Measurements from ENCODE around the gene FBXW7. TPM values are rescaled to one million over a fixed set of nuclear protein-coding genes. Genes with fewer than 3 reads are reported as not detected.

Gene FBXW7
- polyA plus RNA-seq, 1 of the 3 experiments (the other 2 are of a cell fraction), result 7.7 TPM

- no peaks in the 10 kb centered on the region for H3K9me3 ChIP-seq
- no peak overlapping the region for H3K27ac ChIP-seq (ENCODE audit: low read depth in 2 of 2, low read length in 1 of 2)
- ChIA-PET POLR2A (no interaction called here), CTCF (interaction anchor here (0.8 to 1.3 kb wide), 3 partner anchors 16 to 335 kb away, joined by 3 to 5 read pairs (median 4); no protein-coding TSS in a partner anchor)
- no peaks in the 10 kb centered on the region; a peak in 1 of 4 replicates for H3K4me1 ChIP-seq (ENCODE audit: control insufficient read depth in 1 of 2, insufficient read depth in 2 of 2, low read depth in 1 of 2, low read length in 1 of 2)
- H3K9ac ChIP-seq, result no peak overlapping the region
- WGBS (ENCODE audit: low lambda C conversion rate), result 98% methylated on average over 3 of the region's 3 CpGs
- H3F3A ChIP-seq (replicated peaks; ENCODE audit: insufficient read depth), result no peaks in the 10 kb centered on the region
- peaks cover 3% of the 10 kb centered on the region; the same call in 1 of the 2 replicates for H3K79me2 ChIP-seq (ENCODE audit: insufficient read depth)
- DNase-seq, result no peak
- no peak overlapping the region for H3K4me3 ChIP-seq (ENCODE audit: low read depth in 2 of 2, low read length in 1 of 2)
- no peak overlapping the region for H2AFZ ChIP-seq (ENCODE audit: low read depth)
- no peak overlapping the region for H3K4me2 ChIP-seq
- no peak for TF ChIP-seq RCOR1 (IDR thresholded peaks at IDR 0.05; ENCODE audit: low read length)
- no peak for TF ChIP-seq MAX (IDR thresholded peaks at IDR 0.05; ENCODE audit: low read depth)
- TF ChIP-seq MXI1 (IDR thresholded peaks at IDR 0.05; ENCODE audit: low read depth, low read length), result no peak
- TF ChIP-seq CTCF (IDR thresholded peaks at IDR 0.05), result no peak
- TF ChIP-seq PBX3 (IDR thresholded peaks at IDR 0.05), result no peak
- TF ChIP-seq EZH2phosphoT487 (IDR thresholded peaks at IDR 0.05; ENCODE audit: borderline replicate concordance, low read depth), result no peak
- TF ChIP-seq FOXM1 (IDR thresholded peaks at IDR 0.05; ENCODE audit: low read depth), result no peak
- no peak for TF ChIP-seq ZBTB33 (IDR thresholded peaks at IDR 0.05; ENCODE audit: borderline replicate concordance, low read depth)
- no peak for TF ChIP-seq REST (IDR thresholded peaks at IDR 0.05; ENCODE audit: low read depth, low read length)
- no peak for TF ChIP-seq YY1 (IDR thresholded peaks at IDR 0.05; ENCODE audit: low read depth)
- TF ChIP-seq RXRA (IDR thresholded peaks at IDR 0.05; ENCODE audit: borderline replicate concordance, low read depth), result no peak
- TF ChIP-seq USF2 (IDR thresholded peaks at IDR 0.05; ENCODE audit: borderline replicate concordance, low read depth, low read length), result no peak
- no peak for TF ChIP-seq JUND (IDR thresholded peaks at IDR 0.05)
- no peak for TF ChIP-seq ELF1 (IDR thresholded peaks at IDR 0.05)
- no peak for TF ChIP-seq USF1 (IDR thresholded peaks at IDR 0.05; ENCODE audit: borderline replicate concordance, low read depth)
- TF ChIP-seq SIN3A (IDR thresholded peaks at IDR 0.05; ENCODE audit: borderline replicate concordance, low read depth, low read length), result no peak
- no peak for TF ChIP-seq RFX5 (IDR thresholded peaks at IDR 0.05; ENCODE audit: low read length)
- no peak for TF ChIP-seq EP300 (IDR thresholded peaks at IDR 0.05; ENCODE audit: borderline replicate concordance in 1 of 2, low read depth in 1 of 2, low read length in 1 of 2)
- no peak for TF ChIP-seq TCF12 (IDR thresholded peaks at IDR 0.05)
- TF ChIP-seq NFIC (IDR thresholded peaks at IDR 0.05; ENCODE audit: borderline replicate concordance), result no peak
- no peaks in the 10 kb centered on the region for H3K27me3 ChIP-seq (ENCODE audit: insufficient read depth)
- H4K20me1 ChIP-seq (ENCODE audit: insufficient read depth), result 0 out of 2 replicates have a peak, but pooled peaks cover 4% of the 10 kb centered on the region
- peaks cover 0 to 4% of the 10 kb centered on the region in 2 experiments for H3K36me3 ChIP-seq (replicated peaks in 1 of 2; ENCODE audit: control insufficient read depth in 1 of 2, insufficient read depth in 2 of 2, low read length in 1 of 2)
- no peaks in the 10 kb centered on the region for H3K9me2 ChIP-seq
Measured at GRCh38 chr4:152401424-152401823, 134.5 kb downstream of the FBXW7 start.
